HG03457 (cell line): ENCODE measurements around the gene AP3B1.

Experiments used
- ATAC-seq: cut with Tn5 transposase; IDR thresholded peaks from one replicate; pipeline ENCODE4 v1.9.1; 2021; ENCODE audit warnings: moderate number of reproducible peaks; ENCODE audit not compliant: unreplicated experiment

AP3B1 gene

GRCh38 chr5:78293851-78294247, 649 bp downstream of the AP3B1 start:
- ATAC-seq = no peak

- no peak for ATAC-seq
Observed at GRCh38 chr5:78291687-78292086, 2.8 kb downstream of the AP3B1 start.

- no peak for ATAC-seq
Observed at GRCh38 chr5:78289911-78290310, 4.6 kb downstream of the AP3B1 start.

GRCh38 chr5:78288246-78288645, 6.3 kb downstream of the AP3B1 start:
- no peak for ATAC-seq

- no peak for ATAC-seq
Observed at GRCh38 chr5:78287833-78288232, 6.7 kb downstream of the AP3B1 start.

- ATAC-seq = no peak
Observed at GRCh38 chr5:78287169-78287568, 7.3 kb downstream of the AP3B1 start.

- ATAC-seq = no peak
Observed at GRCh38 chr5:78286290-78286689, 8.2 kb downstream of the AP3B1 start.

- no peak for ATAC-seq
Observed at GRCh38 chr5:78283802-78284201, 10.7 kb downstream of the AP3B1 start.

GRCh38 chr5:78283105-78283504, 11.4 kb downstream of the AP3B1 start:
- ATAC-seq = no peak

GRCh38 chr5:78280261-78280660, 14.2 kb downstream of the AP3B1 start:
- no peak for ATAC-seq

GRCh38 chr5:78279194-78279593, 15.3 kb downstream of the AP3B1 start:
- no peak for ATAC-seq

- no peak for ATAC-seq
Observed at GRCh38 chr5:78277715-78278114, 16.8 kb downstream of the AP3B1 start.

GRCh38 chr5:78275998-78276543, 18.4 kb downstream of the AP3B1 start:
- no peak for ATAC-seq

- no peak for ATAC-seq
Observed at GRCh38 chr5:78274540-78275197, 19.8 kb downstream of the AP3B1 start.

GRCh38 chr5:78273436-78273835, 21.1 kb downstream of the AP3B1 start:
- no peak for ATAC-seq

- no peak for ATAC-seq
Observed at GRCh38 chr5:78271766-78272165, 22.7 kb downstream of the AP3B1 start.

- no peak for ATAC-seq
Observed at GRCh38 chr5:78269088-78269703, 25.3 kb downstream of the AP3B1 start.

GRCh38 chr5:78268356-78268755, 26.1 kb downstream of the AP3B1 start:
- ATAC-seq = no peak

- ATAC-seq = no peak
Observed at GRCh38 chr5:78265163-78265562, 29.3 kb downstream of the AP3B1 start.

GRCh38 chr5:78264600-78264999, 29.9 kb downstream of the AP3B1 start:
- ATAC-seq = no peak

GRCh38 chr5:78260771-78261170, 33.7 kb downstream of the AP3B1 start:
- no peak for ATAC-seq

GRCh38 chr5:78253201-78253600, 41.3 kb downstream of the AP3B1 start:
- ATAC-seq = no peak

- no peak for ATAC-seq
Observed at GRCh38 chr5:78252715-78253114, 41.8 kb downstream of the AP3B1 start.
